OCI-LY7 (cell line): ENCODE data around the gene MYBPC3. TPM values are rescaled to one million over a fixed set of nuclear protein-coding genes. Genes with fewer than 3 reads are reported as not detected.

ENCODE experiments used
- Bru-seq: library from RNA; stranded (reverse); fragments of 400-500 nt; gene quantifications from one replicate; lab custom pipeline; 2021; lab: Mats Ljungman, UMichigan
- BruChase-seq, 2 experiments: library from RNA; stranded (reverse); fragments of 400-500 nt; gene quantifications; one replicate each; lab custom pipeline; 2021; lab: Mats Ljungman, UMichigan
- BruUV-seq: library from RNA; stranded (reverse); fragments of 400-500 nt; replicated peaks from 2 replicates; lab custom pipeline; 2021; lab: Mats Ljungman, UMichigan
- CTCF ChIA-PET: fragments of 300-600 bp; sonication (Branson Sonifier 250); formaldehyde crosslinking; loops from one replicate; lab custom pipeline; 2022; ENCODE audit warnings: antibody characterized with exemption; ENCODE audit not compliant: unreplicated experiment; lab: Charles Lee
- POLR2A ChIA-PET: fragments of 300-600 bp; sonication (Branson Sonifier 250); formaldehyde crosslinking; loops from one replicate; lab custom pipeline; 2022; ENCODE audit warnings: antibody characterized with exemption; lab: Charles Lee
- DNase-seq: peaks from one replicate; pipeline ENCODE4 v3.0.0-alpha.2; 2015; ENCODE audit warnings: low spot score
- H2AFZ ChIP-seq: fragments of 200-600 bp; sonication (generic), shearing (Covaris generic); 2 replicates; pipeline ENCODE4 v1.6.1; 2014; ENCODE audit warnings: mild to moderate bottlenecking, antibody characterized with exemption, low read length, moderate library complexity
- H3K27ac ChIP-seq: fragments of 200-600 bp; sonication (generic); 2 replicates; pipeline ENCODE4 v1.5.1; 2014; ENCODE audit warnings: mixed run types, low read depth, mild to moderate bottlenecking, moderate library complexity, low read length, inconsistent platforms; ENCODE audit not compliant: poor library complexity, severe bottlenecking
- H3K36me3 ChIP-seq: fragments of 200-600 bp; sonication (generic); 2 replicates; pipeline ENCODE4 v1.6.1; 2014; ENCODE audit warnings: mild to moderate bottlenecking, antibody characterized with exemption, low read length, moderate library complexity, mixed read lengths; ENCODE audit not compliant: insufficient read depth
- H3K4me1 ChIP-seq: fragments of 200-600 bp; sonication (generic); 2 replicates; pipeline ENCODE4 v1.5.1; 2014; ENCODE audit warnings: mild to moderate bottlenecking, low read length; ENCODE audit not compliant: insufficient read depth, poor library complexity, severe bottlenecking
- H3K4me2 ChIP-seq: fragments of 200-600 bp; sonication (generic); 2 replicates; pipeline ENCODE4 v1.6.1; 2014; ENCODE audit warnings: mild to moderate bottlenecking, low read length
- H3K4me3 ChIP-seq: fragments of 200-600 bp; sonication (generic); 2 replicates; pipeline ENCODE4 v1.5.1; 2014; ENCODE audit warnings: mild to moderate bottlenecking, low read depth, low read length; ENCODE audit not compliant: poor library complexity, severe bottlenecking
- H3K79me2 ChIP-seq: fragments of 200-600 bp; sonication (generic); 2 replicates; pipeline ENCODE4 v1.6.1; 2016; ENCODE audit warnings: low read depth, mild to moderate bottlenecking, low read length, moderate library complexity, mixed read lengths; ENCODE audit not compliant: insufficient read depth
- H3K9me2 ChIP-seq: fragments of 200-600 bp; sonication (generic); 2 replicates; pipeline ENCODE4 v1.6.1; 2016; ENCODE audit warnings: mild to moderate bottlenecking, low read length, mixed read lengths; ENCODE audit not compliant: insufficient read depth
- H3K9me3 ChIP-seq: fragments of 200-600 bp; sonication (generic); 2 replicates; pipeline ENCODE4 v1.6.1; 2014; ENCODE audit warnings: mild to moderate bottlenecking, mixed run types, low read length, mixed read lengths
- H4K20me1 ChIP-seq: fragments of 200-600 bp; sonication (generic); 2 replicates; pipeline ENCODE4 v1.6.1; 2014; ENCODE audit warnings: mild to moderate bottlenecking, antibody characterized with exemption, low read length, moderate library complexity, mixed read lengths; ENCODE audit not compliant: insufficient read depth
- CTCF ChIP-seq: fragments of 200-600 bp; sonication (generic); conservative IDR thresholded peaks from 2 replicates; pipeline ENCODE4 v1.5.1; 2014; ENCODE audit warnings: mild to moderate bottlenecking, antibody characterized with exemption, low read length, moderate library complexity, mixed read lengths
- EZH2phosphoT487 ChIP-seq: fragments of 200-600 bp; sonication (generic); IDR thresholded peaks from 2 replicates; pipeline ENCODE4 v1.6.1; 2018; ENCODE audit warnings: low read depth, borderline replicate concordance, mild to moderate bottlenecking, mixed run types, antibody characterized with exemption, low read length, moderate library complexity, mixed read lengths
- intact Hi-C: fragments of 100-400 bp; cut with micrococcal nuclease; formaldehyde crosslinking; loops from one replicate; pipeline ENCODE4 v1.10.0; 2022; ENCODE audit not compliant: unreplicated experiment
- long read RNA-seq: library from polyadenylated mRNA; stranded (forward); transcript quantifications from one replicate; pipeline ENCODE4 v2.0.0, GENCODE V29; 2022
- total RNA-seq, 2 experiments: library from RNA; depleted of rRNA in 1 of 2; stranded (reverse); fragments of >200 nt in 1 of 2; shearing (Covaris generic) in 1 of 2; gene quantifications; 2 replicates each; pipeline ENCODE4 v1.2.3, GENCODE V29; 2014 to 2022

Gene MYBPC3
- total RNA-seq (2014; rRNA removed; shearing (Covaris generic)), result 0.10 and 0.25 TPM in 2 replicates
- 0.18 and 0.29 TPM in 2 replicates for total RNA-seq (2022)
- Bru-seq, nascent RNA, result percentile 21 among the genes with signal in this experiment
- BruChase-seq, experiment 1, labeled RNA remaining after a 6-hour chase, result percentile 17 among the genes with signal in this experiment
- percentile 13 among the genes with signal in this experiment for BruChase-seq, experiment 2, labeled RNA remaining after a 2-hour chase
- long read RNA-seq, partial matches to known transcripts, result 0 of 1 reads
- long read RNA-seq, other reads (novel, unspliced or antisense), result 1 of 1 reads

DNA sequence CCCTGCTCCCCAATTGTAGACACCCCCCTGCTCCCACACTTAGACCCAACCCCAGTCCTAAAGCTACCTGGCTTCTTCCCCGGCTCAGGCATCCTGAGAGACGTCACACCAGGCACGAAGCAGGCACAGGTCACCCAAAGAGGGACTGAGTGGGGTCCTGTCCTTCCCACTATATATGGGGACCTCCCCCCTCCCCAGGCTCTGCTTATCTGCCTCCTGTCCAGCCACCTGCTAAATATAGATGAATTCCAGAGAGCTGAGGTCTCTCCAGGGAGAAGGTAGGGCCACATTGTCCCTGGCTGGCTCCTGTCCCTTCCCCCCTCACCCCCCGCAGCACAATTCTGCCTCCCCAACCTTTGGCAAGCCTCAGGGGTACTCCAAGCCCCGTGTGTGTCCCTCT lies at the start of gene MYBPC3:
Gene MYBPC3, minus strand, starts transcription at position 147 of the 400 bp plus-strand sequence. Its CDS starts 55 bp downstream, at position 92.
- Histone ChIP-seq H3K4me1 (no peaks in the 10 kb centered on the region), H3K27ac (no peak within 1 kb of the TSS), H3K9me2 (no peaks in the 10 kb centered on the region), H3K36me3 (peaks cover 14% of the 10 kb centered on the region), H3K4me2 (no peak within 1 kb of the TSS), H4K20me1 (no peaks in the 10 kb centered on the region), H2AFZ (no peak within 1 kb of the TSS), H3K79me2 (no peaks in the 10 kb centered on the region), H3K4me3 (no peak within 1 kb of the TSS), H3K9me3 (no peaks in the 10 kb centered on the region)
- no peak for TF ChIP-seq EZH2phosphoT487
- TF ChIP-seq CTCF, result no peak
- intact Hi-C loops, result no loop called here
- ChIA-PET POLR2A (no interaction called here), CTCF (no interaction called here)
- no TSS peak for BruUV-seq
- no peak for DNase-seq

- Histone ChIP-seq H3K9me2 (no peaks in the 10 kb centered on the region), H4K20me1 (no peaks in the 10 kb centered on the region), H3K4me3 (peak overlapping the region; percentile 60), H3K36me3 (no peaks in the 10 kb centered on the region), H3K79me2 (no peaks in the 10 kb centered on the region), H2AFZ (peak overlapping the region; percentile 68; the same call in 1 of the 2 replicates), H3K27ac (peak overlapping the region; percentile 96), H3K4me1 (peaks cover 79% of the 10 kb centered on the region), H3K4me2 (peak overlapping the region; percentile 87), H3K9me3 (no peaks in the 10 kb centered on the region)
- TF ChIP-seq EZH2phosphoT487, result no peak
- TF ChIP-seq CTCF, result no peak
- peak; percentile 85 for DNase-seq
- ChIA-PET POLR2A (interaction anchor here (0.6 to 3.0 kb wide), 7 partner anchors 8 to 137 kb away, joined by 3 to 20 read pairs (median 9); partner anchors contain the start of genes MADD, SLC39A13 and SPI1), CTCF (interaction anchor here (0.6 to 1.1 kb wide), 3 partner anchors 8 to 655 kb away, joined by 3 to 7 read pairs (median 5); no protein-coding TSS in a partner anchor)
- BruUV-seq, result no TSS peak
- intact Hi-C loops, result loop anchor here (1.0 to 5.0 kb wide), 3 partner anchors 7 to 289 kb away; partner anchors contain the start of genes SLC39A13 and SPI1
Measured at GRCh38 chr11:47400768-47401279, 48.3 kb upstream of the MYBPC3 start.
